ENCODE data around the gene RAB27A. TPM values are rescaled to one million over a fixed set of nuclear protein-coding genes. Genes with fewer than 3 reads are reported as not detected.

The RAB27A gene
- total RNA-seq, 1 experiment from 2014 or later = 6.3 TPM

DNA sequence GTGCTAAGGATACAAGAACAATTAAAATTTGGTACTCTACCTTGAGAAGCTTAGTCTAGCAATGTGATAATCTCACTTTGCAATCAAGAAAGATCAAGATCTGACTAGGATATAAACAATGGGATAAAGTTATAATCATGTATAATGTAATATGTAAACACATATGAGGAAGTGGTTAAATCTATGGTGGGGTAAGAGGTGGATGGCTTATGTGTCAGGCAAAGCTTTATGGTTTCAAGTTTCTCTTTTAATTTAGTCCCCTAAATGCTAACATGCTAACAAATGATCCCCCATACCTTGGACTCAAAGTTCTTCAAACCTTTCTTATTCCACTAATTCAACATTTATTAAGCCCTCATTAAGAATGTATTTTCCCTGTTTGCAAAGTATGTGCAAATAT, 95.4 kb downstream of the RAB27A start:
- H3K9me2 ChIP-seq (replicated peaks; ENCODE audit: low read length) = no peaks in the 10 kb centered on the region
- peak overlapping the region; percentile 91; the same call in 1 of the 2 replicates for H3K4me3 ChIP-seq (ENCODE audit: low read length)
- peaks cover 29% of the 10 kb centered on the region for H4K20me1 ChIP-seq (ENCODE audit: low read length)
- no peak overlapping the region for H3K9ac ChIP-seq (ENCODE audit: low read length)
- peaks cover 24% of the 10 kb centered on the region for H3K4me1 ChIP-seq (ENCODE audit: insufficient read depth, low read length)
- no peak for TF ChIP-seq EZH2phosphoT487 (IDR thresholded peaks at IDR 0.05; ENCODE audit: borderline replicate concordance, low read length)
- no peak for TF ChIP-seq CTCF (conservative IDR thresholded peaks at IDR 0.05; ENCODE audit: low read depth, low read length)
- TF ChIP-seq EZH2 (IDR thresholded peaks at IDR 0.05; ENCODE audit: low read length, unreplicated experiment) = no peak
- H3F3A ChIP-seq (ENCODE audit: low read length, unreplicated experiment) = no peaks in the 10 kb centered on the region
- no peaks in the 10 kb centered on the region for H3K27me3 ChIP-seq (ENCODE audit: low read length)
- POLR2A ChIA-PET (ENCODE audit: unreplicated experiment) = no interaction called here
- BruUV-seq (replicated peaks) = no TSS peak
- peaks cover 23% of the 10 kb centered on the region; the same call in 1 of the 2 replicates for H3K36me3 ChIP-seq (ENCODE audit: low read depth, low read length)
- CTCF ChIA-PET = no interaction called here
- no peak overlapping the region for H2AFZ ChIP-seq (ENCODE audit: low read length)
- ATAC-seq (no peak), DNase-seq (no peak)
- peaks cover 66% of the 10 kb centered on the region for H3K79me2 ChIP-seq (ENCODE audit: low read length)
- peak overlapping the region; percentile 96 for H3K4me2 ChIP-seq (ENCODE audit: low read length)
- no peak overlapping the region for H3K27ac ChIP-seq (ENCODE audit: low read length)
- intact Hi-C loops (cut with micrococcal nuclease) = no loop called here
- H3K9me3 ChIP-seq (ENCODE audit: low read length) = no peaks in the 10 kb centered on the region

- H4K20me1 ChIP-seq (ENCODE audit: low read length) = peaks cover 17% of the 10 kb centered on the region
- H3K27ac ChIP-seq (ENCODE audit: low read length) = no peak overlapping the region
- H3K27me3 ChIP-seq (ENCODE audit: low read length) = no peaks in the 10 kb centered on the region
- DNase-seq = no peak
- no peak overlapping the region for H3K4me2 ChIP-seq (ENCODE audit: low read length)
- intact Hi-C loops (cut with micrococcal nuclease) = no loop called here
- no peaks in the 10 kb centered on the region for H3K9me2 ChIP-seq (replicated peaks; ENCODE audit: low read length)
- no peak overlapping the region for H3K4me3 ChIP-seq (ENCODE audit: low read length)
- peaks cover 43% of the 10 kb centered on the region for H3K36me3 ChIP-seq (ENCODE audit: low read depth, low read length)
- H3K9me3 ChIP-seq (ENCODE audit: low read length) = no peaks in the 10 kb centered on the region
- no peaks in the 10 kb centered on the region for H3F3A ChIP-seq (ENCODE audit: low read length, unreplicated experiment)
- ChIA-PET CTCF (no interaction called here), POLR2A (ENCODE audit: unreplicated experiment) (no interaction called here)
- H2AFZ ChIP-seq (ENCODE audit: low read length) = no peak overlapping the region
- H3K9ac ChIP-seq (ENCODE audit: low read length) = no peak overlapping the region
- TF ChIP-seq EZH2phosphoT487 (IDR thresholded peaks at IDR 0.05; ENCODE audit: borderline replicate concordance, low read length) (no peak), EZH2 (IDR thresholded peaks at IDR 0.05; ENCODE audit: low read length, unreplicated experiment) (no peak), CTCF (conservative IDR thresholded peaks at IDR 0.05; ENCODE audit: low read depth, low read length) (no peak)
- H3K79me2 ChIP-seq (ENCODE audit: low read length) = peaks cover 43% of the 10 kb centered on the region
- H3K4me1 ChIP-seq (ENCODE audit: insufficient read depth, low read length) = peaks cover 16% of the 10 kb centered on the region
- no TSS peak for BruUV-seq (replicated peaks)
- no peak for ATAC-seq
These were observed 103.3 kb downstream of the RAB27A start for GRCh38 chr15:55186331-55186730.

- peaks cover 28% of the 10 kb centered on the region for H3K79me2 ChIP-seq (ENCODE audit: low read length)
- H3F3A ChIP-seq (ENCODE audit: low read length, unreplicated experiment) = no peaks in the 10 kb centered on the region
- CTCF ChIA-PET = interaction anchor here (0.9 to 1.0 kb wide), 2 partner anchors 13 to 63 kb away, joined by 3 read pairs; no protein-coding TSS in a partner anchor
- H3K9ac ChIP-seq (ENCODE audit: low read length) = no peak overlapping the region
- DNase-seq (peak; percentile 55), ATAC-seq (peak; percentile 78)
- no peaks in the 10 kb centered on the region for H3K9me3 ChIP-seq (ENCODE audit: low read length)
- peaks cover 51% of the 10 kb centered on the region for H3K36me3 ChIP-seq (ENCODE audit: low read depth, low read length)
- H4K20me1 ChIP-seq (ENCODE audit: low read length) = peaks cover 17% of the 10 kb centered on the region
- H3K9me2 ChIP-seq (replicated peaks; ENCODE audit: low read length) = no peaks in the 10 kb centered on the region
- peak overlapping the region; percentile 24 for H3K4me2 ChIP-seq (ENCODE audit: low read length)
- no peak overlapping the region for H3K4me3 ChIP-seq (ENCODE audit: low read length)
- TF ChIP-seq CTCF (conservative IDR thresholded peaks at IDR 0.05; ENCODE audit: low read depth, low read length) = no peak
- TF ChIP-seq EZH2 (IDR thresholded peaks at IDR 0.05; ENCODE audit: low read length, unreplicated experiment) = no peak
- TF ChIP-seq EZH2phosphoT487 (IDR thresholded peaks at IDR 0.05; ENCODE audit: borderline replicate concordance, low read length) = no peak
- POLR2A ChIA-PET (ENCODE audit: unreplicated experiment) = no interaction called here
- intact Hi-C loops (cut with micrococcal nuclease) = no loop called here
- no peaks in the 10 kb centered on the region for H3K27me3 ChIP-seq (ENCODE audit: low read length)
- BruUV-seq (replicated peaks) = no TSS peak
- peaks cover 16% of the 10 kb centered on the region for H3K4me1 ChIP-seq (ENCODE audit: insufficient read depth, low read length)
- peak overlapping the region; percentile 57 for H3K27ac ChIP-seq (ENCODE audit: low read length)
- H2AFZ ChIP-seq (ENCODE audit: low read length) = no peak overlapping the region
These were observed 105.9 kb downstream of the RAB27A start for GRCh38 chr15:55183679-55184078.

All from PC-3 (cell line).